Kidney glomerular epithelial cell (primary cell): Measurements from ENCODE around the gene ZNF646.

Experiments used
- DNase-seq: peaks from one replicate; lab custom pipeline; 2025; lab: John Stamatoyannopoulos, UW

The ZNF646 gene

DNA sequence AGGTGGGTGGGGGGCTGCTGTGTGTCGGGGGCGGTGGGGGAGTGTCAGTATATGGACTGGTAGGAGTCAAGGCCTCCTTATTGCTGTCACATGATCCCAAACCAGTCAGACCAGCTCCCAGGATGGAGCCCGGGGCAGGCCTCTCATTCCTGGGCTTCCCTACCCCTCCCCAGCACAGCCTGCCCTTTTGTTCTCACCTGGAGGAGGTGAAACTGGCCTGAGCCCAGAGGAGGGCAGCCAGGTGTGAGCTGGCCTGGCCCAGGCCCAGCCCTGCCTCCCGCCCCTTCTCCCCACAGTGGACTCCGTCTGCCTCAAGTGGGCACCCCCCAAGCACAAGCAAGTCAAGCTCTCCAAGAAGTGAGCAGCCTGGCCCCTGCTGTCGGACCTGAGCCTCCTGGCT lies 56.7 kb downstream of the ZNF646 start:
- no peak for DNase-seq

DNA sequence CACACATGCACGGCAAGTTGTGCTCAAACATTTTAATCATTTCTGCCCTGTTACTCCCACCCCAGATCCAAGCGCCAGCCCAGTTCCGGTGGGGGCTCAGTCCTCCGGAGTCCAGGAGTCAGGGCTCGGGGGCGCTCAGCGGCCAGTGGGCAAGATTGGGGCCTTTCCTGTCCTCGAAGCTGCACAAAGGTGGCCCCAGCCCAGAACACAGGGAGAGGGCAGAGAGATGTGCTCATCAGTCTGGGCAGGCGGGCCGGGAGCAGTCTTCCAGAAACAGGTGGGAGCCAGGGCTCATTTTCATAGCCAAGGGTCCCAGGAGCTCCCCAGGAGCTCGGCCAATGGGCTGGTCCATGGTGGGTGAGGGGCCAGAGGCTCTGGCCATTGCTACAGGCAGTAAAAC lies 57.2 kb downstream of the ZNF646 start:
- no peak for DNase-seq

DNA sequence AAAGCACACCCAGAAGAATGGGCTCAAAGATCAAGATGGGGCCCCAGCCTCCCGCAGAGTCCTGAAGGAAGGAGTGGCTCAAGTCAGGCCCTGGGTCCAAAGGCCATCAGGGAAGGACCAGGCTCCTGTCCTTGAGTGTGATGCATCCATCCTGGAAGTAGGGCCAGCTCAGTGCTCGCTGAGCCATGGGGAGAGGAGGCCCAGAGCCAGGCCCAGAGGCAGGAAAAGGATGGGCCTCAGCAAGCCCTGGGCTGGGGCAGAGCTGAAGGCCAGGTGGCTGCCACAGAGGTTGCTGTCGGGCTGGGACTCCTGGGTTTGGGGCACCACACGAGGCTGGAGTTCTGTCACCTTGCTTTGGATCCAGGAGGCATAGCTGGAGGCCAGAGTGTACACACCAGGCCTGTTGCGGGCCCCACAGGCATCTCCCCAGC lies 57.6 kb downstream of the ZNF646 start:
- no peak for DNase-seq

DNA sequence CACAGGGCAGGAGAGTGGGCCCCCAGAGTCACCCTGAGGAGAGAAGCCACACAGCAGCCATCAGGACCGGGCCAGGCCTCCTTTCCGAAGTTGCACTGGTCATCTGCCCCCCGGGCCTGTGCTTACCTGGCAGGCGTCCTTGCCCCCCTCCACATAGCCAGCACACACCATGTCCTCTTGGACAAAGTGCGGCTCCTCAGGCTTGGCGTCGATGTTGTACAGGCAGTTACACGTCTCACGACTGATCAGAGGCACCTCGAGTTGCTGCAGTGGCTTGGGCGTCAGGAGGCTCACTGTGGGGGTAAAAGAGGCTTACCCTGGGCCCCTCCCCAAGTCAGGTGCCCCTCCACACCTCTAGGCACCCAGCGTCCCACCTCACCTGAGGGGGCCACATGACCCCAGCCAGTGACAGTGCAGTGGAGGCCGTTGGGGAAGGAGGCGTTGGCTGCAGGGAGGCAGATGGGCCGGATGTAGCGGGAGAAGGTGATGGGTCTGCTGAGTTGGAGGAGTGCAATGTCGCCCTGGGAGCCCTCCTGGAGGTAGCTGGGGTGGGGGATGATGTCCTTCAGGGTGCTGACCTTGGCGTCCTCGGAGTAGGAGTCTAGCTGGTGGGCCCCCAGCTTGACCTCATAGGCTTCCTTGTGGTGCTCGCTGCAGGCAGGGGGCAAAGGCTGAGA lies 58.2 kb downstream of the ZNF646 start:
- DNase-seq = no peak

DNA sequence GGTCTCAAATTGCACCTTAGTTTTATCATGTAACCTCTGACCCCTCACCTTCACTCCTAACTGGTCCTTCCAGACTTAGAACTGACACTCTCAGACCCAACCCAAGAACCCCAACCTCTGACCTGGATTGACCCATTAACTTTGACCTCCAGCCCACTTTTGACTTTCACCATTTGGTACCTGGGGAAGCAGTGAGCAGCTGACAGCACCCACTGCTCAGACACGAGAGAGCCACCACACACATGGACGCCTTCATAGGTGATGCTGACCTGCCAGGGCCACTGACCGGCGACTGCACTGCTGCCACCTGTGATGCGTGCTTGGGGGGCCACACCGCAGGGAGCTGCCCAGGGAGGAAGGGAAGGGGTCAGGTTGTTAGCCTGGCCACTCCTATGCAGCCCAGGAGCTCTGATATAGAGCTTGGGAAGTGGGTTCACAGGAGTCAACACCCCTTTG lies 58.9 kb downstream of the ZNF646 start:
- DNase-seq = no peak
